ENCODE data around the gene FZD1. TPM values are rescaled to one million over a fixed set of nuclear protein-coding genes. Genes with fewer than 3 reads are reported as not detected.

Gene FZD1
- total RNA-seq, 3 donors from 2014 or later = 11.0 to 36.1 (median 20.0) TPM

GRCh38 chr7:91249506-91250233 lies 14.6 kb upstream of the FZD1 start:
- no peak overlapping the region for H3K4me3 ChIP-seq
- H3K27ac ChIP-seq = peak overlapping the region; percentile 49 to 53
- peak in 1 of 3 donors; percentile 47 for TF ChIP-seq POLR2AphosphoS5 (IDR thresholded peaks at IDR 0.05)
- TF ChIP-seq POLR2A (IDR thresholded peaks at IDR 0.05) = no peak
- H3K27me3 ChIP-seq = no peaks in the 10 kb centered on the region
- DNase-seq (ENCODE audit: low spot score in 2 of 2) = peak in 1 of 2 donors; percentile 64
- no peaks in the 10 kb centered on the region for H3K9me3 ChIP-seq
- intact Hi-C loops (cut with DNase I; ENCODE audit: low total_unique reads) = no loop called here
- no peaks in the 10 kb centered on the region for H3K4me1 ChIP-seq
- no peaks in the 10 kb centered on the region for H3K36me3 ChIP-seq

- DNase-seq (ENCODE audit: low spot score in 2 of 2) = no peak
- no peaks in the 10 kb centered on the region for H3K4me1 ChIP-seq
- H3K27me3 ChIP-seq = no peaks in the 10 kb centered on the region
- no peak overlapping the region for H3K4me3 ChIP-seq
- H3K27ac ChIP-seq = no peak overlapping the region
- H3K9me3 ChIP-seq = peaks cover 0 to under 1% of the 10 kb centered on the region in 2 donors
- intact Hi-C loops (cut with DNase I; ENCODE audit: low total_unique reads) = no loop called here
- TF ChIP-seq POLR2A (IDR thresholded peaks at IDR 0.05) (no peak), POLR2AphosphoS5 (IDR thresholded peaks at IDR 0.05) (no peak), CTCF (IDR thresholded peaks at IDR 0.05) (no peak)
- H3K36me3 ChIP-seq = no peaks in the 10 kb centered on the region
These were observed 13.5 kb upstream of the FZD1 start for GRCh38 chr7:91250706-91251105.

- no peak for TF ChIP-seq POLR2AphosphoS5 (IDR thresholded peaks at IDR 0.05)
- no peak for TF ChIP-seq CTCF (IDR thresholded peaks at IDR 0.05)
- TF ChIP-seq POLR2A (IDR thresholded peaks at IDR 0.05) = no peak
- Histone ChIP-seq H3K27me3 (no peaks in the 10 kb centered on the region), H3K36me3 (no peaks in the 10 kb centered on the region), H3K4me3 (no peak overlapping the region), H3K27ac (peak overlapping the region in 1 of 2 donors; percentile 3), H3K4me1 (no peaks in the 10 kb centered on the region), H3K9me3 (peaks cover 0 to 5% of the 10 kb centered on the region in 2 donors)
- intact Hi-C loops (cut with DNase I; ENCODE audit: low total_unique reads) = no loop called here
- DNase-seq (ENCODE audit: low spot score in 2 of 2) = no peak
These were observed 12.4 kb upstream of the FZD1 start for GRCh38 chr7:91251877-91252276.

GRCh38 chr7:91263384-91264045 lies 718 bp upstream of the FZD1 start:
- Histone ChIP-seq H3K4me1 (no peaks in the 10 kb centered on the region), H3K4me3 (peak overlapping the region; percentile 86 to 94 (median 92)), H3K27ac (peak overlapping the region; percentile 95 to 96), H3K27me3 (no peaks in the 10 kb centered on the region), H3K36me3 (no peaks in the 10 kb centered on the region), H3K9me3 (no peaks in the 10 kb centered on the region)
- intact Hi-C loops (cut with DNase I; ENCODE audit: low total_unique reads) = no loop called here
- TF ChIP-seq POLR2A (IDR thresholded peaks at IDR 0.05) (no peak), CTCF (IDR thresholded peaks at IDR 0.05) (no peak), POLR2AphosphoS5 (IDR thresholded peaks at IDR 0.05) (no peak)
- no peak for DNase-seq (ENCODE audit: low spot score in 2 of 2)

GRCh38 chr7:91264924-91265681 lies 870 bp downstream of the FZD1 start:
- peak; percentile 37 to 59 for DNase-seq (ENCODE audit: low spot score in 2 of 2)
- Histone ChIP-seq H3K4me3 (peak overlapping the region; percentile 86 to 94 (median 92)), H3K4me1 (no peaks in the 10 kb centered on the region), H3K36me3 (no peaks in the 10 kb centered on the region), H3K27me3 (no peaks in the 10 kb centered on the region), H3K27ac (peak overlapping the region; percentile 95 to 96), H3K9me3 (no peaks in the 10 kb centered on the region)
- no peak for TF ChIP-seq CTCF (IDR thresholded peaks at IDR 0.05)
- TF ChIP-seq POLR2AphosphoS5 (IDR thresholded peaks at IDR 0.05) = peak in 2 of 3 donors; percentile 8 to 13
- intact Hi-C loops (cut with DNase I; ENCODE audit: low total_unique reads) = no loop called here
